HG03060 (cell line): ENCODE data around the gene B4GAT1.
A peak's percentile ranks its signal among the peaks of the same experiment; 100 is the strongest.
"Not testable (repeated sequence)": the region's sequence is repeated elsewhere in the genome, so short reads cannot be mapped to it uniquely, and the experiment has no call there.

Source experiments
- ATAC-seq: cut with Tn5 transposase; IDR thresholded peaks from one replicate; pipeline ENCODE4 v1.9.1; 2021; ENCODE audit warnings: low read depth, moderate number of reproducible peaks; ENCODE audit not compliant: unreplicated experiment

The B4GAT1 gene

GRCh38 chr11:66312549-66313320 lies 34.7 kb downstream of the B4GAT1 start:
- peak; percentile 38 for ATAC-seq

DNA sequence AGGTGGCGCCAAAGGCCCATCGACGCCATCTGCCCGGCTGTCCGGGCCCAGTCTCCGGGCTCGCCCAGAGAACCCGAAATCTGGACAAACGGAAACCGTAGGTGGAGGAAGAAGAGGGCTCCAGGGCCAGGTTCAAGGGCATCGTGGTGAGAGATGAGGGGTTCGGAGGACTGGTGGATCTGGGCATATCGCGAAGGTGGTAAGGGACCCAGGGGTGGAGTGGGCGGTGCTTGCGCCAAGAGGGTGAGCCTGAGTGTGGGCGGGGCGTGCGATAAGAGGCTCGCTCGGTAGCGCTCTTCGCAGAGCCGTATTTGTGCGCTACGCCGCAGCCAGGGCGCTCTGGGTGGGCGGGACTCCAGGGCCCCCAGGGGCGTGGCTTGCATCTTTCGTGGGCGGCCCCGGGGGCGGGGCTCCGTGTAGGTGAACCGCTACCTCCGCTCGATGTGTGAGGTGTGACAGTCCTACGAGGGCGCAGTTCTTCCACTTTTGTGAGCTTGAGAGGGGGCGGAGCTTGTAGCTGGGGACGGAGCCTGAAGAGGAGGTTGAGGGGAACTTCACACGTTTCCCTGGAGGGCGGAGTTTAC lies 35.4 kb downstream of the B4GAT1 start:
- peak; percentile 52 for ATAC-seq

DNA sequence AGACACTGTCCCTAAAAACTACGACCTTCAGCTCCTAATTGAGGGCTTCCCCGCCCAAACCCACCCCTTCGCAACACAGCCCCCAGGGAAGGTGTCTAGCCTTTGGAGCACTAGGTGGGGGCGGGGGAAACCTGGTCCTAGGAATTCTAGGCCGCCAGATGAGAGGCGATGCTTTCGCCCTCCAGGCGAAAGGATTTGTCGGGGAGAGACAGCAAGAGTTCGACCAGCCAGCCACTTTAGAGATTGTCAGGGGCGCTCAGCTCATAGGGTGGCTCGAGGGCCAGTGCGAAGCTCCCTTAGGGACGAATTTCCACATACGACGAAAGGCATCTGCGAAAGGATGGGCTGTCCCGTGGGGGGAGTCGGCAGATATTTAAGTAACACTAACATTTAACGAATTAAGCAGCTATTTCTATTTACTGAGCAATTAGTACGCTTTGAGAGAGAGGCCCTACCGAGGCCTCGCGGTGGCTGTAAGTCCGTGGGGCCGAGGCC lies 35.9 kb downstream of the B4GAT1 start:
- peak; percentile 19 for ATAC-seq

GRCh38 chr11:66310803-66311440 lies 36.5 kb downstream of the B4GAT1 start:
- ATAC-seq: not testable (repeated sequence)

DNA sequence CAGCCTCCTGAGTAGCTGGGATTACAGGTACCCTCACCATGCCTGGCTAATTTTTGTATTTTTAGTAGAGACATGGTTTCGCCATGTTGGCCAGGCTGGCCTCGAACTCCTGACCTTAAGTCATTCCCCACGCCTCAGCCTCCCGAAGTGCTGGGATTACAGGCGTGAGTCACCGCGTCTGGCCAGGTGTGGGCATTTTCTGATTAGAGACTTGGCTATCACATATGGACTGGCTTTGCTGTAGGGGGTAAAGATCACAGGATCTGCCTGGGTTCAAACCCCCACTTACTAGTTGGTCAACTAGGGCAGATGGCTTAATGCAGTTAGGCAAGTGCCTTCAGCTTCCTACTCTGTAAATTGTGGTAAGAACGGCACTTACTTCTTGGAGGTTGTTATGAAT lies 37.1 kb downstream of the B4GAT1 start:
- ATAC-seq: no peak

GRCh38 chr11:66309475-66309874 lies 38.0 kb downstream of the B4GAT1 start:
- no peak for ATAC-seq

DNA sequence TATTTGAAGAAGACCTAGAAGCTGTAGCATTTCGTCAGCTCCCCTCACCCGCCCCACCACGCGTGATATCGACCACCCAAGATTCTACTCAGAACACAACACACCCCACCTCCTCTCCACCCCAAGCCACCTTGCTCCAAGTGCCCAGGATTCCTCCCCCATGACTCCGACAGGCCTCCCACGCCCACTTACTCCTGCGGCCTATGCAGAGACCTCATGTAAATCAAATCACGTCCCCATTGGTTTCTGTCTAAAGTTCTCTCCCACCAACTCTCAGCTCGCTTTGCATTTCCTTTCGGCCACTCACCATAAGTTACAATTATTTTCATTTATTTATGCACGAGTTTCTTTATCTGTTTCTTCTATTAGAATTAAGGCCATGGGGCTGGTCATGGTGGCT lies 44.8 kb downstream of the B4GAT1 start:
- ATAC-seq: no peak

DNA sequence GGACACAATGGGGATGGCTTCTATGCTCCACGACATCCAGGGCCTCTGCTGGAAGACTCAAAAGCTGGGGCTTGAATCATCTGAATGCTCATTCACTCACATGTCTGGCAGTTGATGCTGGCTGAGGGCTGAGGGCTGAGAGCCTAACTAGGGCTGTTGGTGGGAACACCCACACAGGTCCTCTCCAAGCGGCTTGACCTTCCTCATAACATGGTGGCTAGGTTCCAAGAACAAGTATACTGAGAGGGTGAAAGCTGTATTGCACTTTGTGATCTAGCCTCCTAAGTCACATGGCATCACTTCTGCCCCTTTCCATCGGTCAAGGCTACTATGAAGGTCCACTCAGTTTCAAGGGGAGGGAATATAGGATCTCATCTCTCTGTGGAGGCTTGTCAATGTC lies 48.2 kb downstream of the B4GAT1 start:
- ATAC-seq: no peak

DNA sequence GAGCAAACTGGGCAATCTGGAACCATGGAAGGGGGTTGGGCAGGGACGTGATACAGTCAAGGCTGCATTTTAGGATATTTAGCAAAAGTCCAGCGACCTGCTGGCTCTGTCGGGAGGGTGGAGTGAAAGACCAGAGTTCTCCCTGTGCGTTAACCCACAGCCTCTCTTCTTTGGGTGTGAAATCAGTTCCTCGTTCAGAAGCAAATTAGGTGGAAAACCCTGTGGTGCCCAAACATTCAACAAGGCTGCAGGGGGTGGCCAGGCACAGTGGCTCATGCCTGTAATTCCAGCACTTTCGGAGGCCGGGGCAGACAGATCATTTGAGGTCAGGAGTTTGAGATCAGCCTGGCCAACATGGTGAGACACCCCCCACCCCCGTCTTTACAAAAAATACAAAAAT lies 49.8 kb downstream of the B4GAT1 start:
- ATAC-seq: no peak
